Measurements from ENCODE around the gene LTC4S.

LTC4S gene

GRCh38 chr5:179818746-179819295 lies 25.0 kb downstream of the LTC4S start:
- TF ChIP-seq CTCF (conservative IDR thresholded peaks at IDR 0.05; ENCODE audit: low read length), result no peak
- peak; percentile 90 for DNase-seq (ENCODE audit: low read depth)
- H3K4me3 ChIP-seq (ENCODE audit: low read length), result peak overlapping the region; percentile 48

- peak overlapping the region; percentile 29 for H3K4me3 ChIP-seq (ENCODE audit: low read length)
- DNase-seq (ENCODE audit: low read depth), result peak; percentile 64
These were observed 25.7 kb downstream of the LTC4S start for GRCh38 chr5:179819296-179820126.

GRCh38 chr5:179820127-179820482 lies 26.3 kb downstream of the LTC4S start:
- no peak for DNase-seq (ENCODE audit: low read depth)
- peak overlapping the region; percentile 59 for H3K4me3 ChIP-seq (ENCODE audit: low read length)
- no peak for TF ChIP-seq CTCF (conservative IDR thresholded peaks at IDR 0.05; ENCODE audit: low read length)

More at GRCh38 chr5:179819296-179820126, 25.7 kb downstream of the LTC4S start:
- TF ChIP-seq CTCF (conservative IDR thresholded peaks at IDR 0.05; ENCODE audit: low read length), result no peak

- peak within 1 kb of the TSS; percentile 84 for H3K4me3 ChIP-seq (ENCODE audit: low read length)
- TF ChIP-seq CTCF (conservative IDR thresholded peaks at IDR 0.05; ENCODE audit: low read length), result no peak
- peak; percentile 72 for DNase-seq (ENCODE audit: low read depth)
These were observed 26.9 kb downstream of the LTC4S start, which contains the start of gene SQSTM1 for GRCh38 chr5:179820483-179821297. SQSTM1 (plus strand) TSS chr5:179820905; CDS start chr5:179820937, 32 bp downstream.

GRCh38 chr5:179821298-179822058 lies 27.7 kb downstream of the LTC4S start:
- peak; percentile 95 for DNase-seq (ENCODE audit: low read depth)
- TF ChIP-seq CTCF (conservative IDR thresholded peaks at IDR 0.05; ENCODE audit: low read length), result no peak; the same call in 1 of the 2 replicates
- H3K4me3 ChIP-seq (ENCODE audit: low read length), result peak overlapping the region; percentile 84

- DNase-seq (ENCODE audit: low read depth), result no peak
- peak overlapping the region; percentile 84 for H3K4me3 ChIP-seq (ENCODE audit: low read length)
- TF ChIP-seq CTCF (conservative IDR thresholded peaks at IDR 0.05; ENCODE audit: low read length), result no peak
These were observed 28.3 kb downstream of the LTC4S start for GRCh38 chr5:179822059-179822432.
